Hepatocyte (in vitro differentiated cells): ENCODE results near the gene OGDHL. TPM values are rescaled to one million over a fixed set of nuclear protein-coding genes. Genes with fewer than 3 reads are reported as not detected.
A peak's percentile ranks its signal among the peaks of the same experiment; 100 is the strongest.

Experiments used
- DNase-seq: peaks from one replicate; pipeline ENCODE4 v3.0.0-alpha.2; 2016; ENCODE audit warnings: low spot score
- H2AFZ ChIP-seq: fragments of 200-600 bp; sonication (generic); 2 replicates; pipeline ENCODE4 v1.6.0; 2016; ENCODE audit warnings: antibody characterized with exemption, mild to moderate bottlenecking
- H3K27ac ChIP-seq: fragments of 200-600 bp; sonication (generic); 2 replicates; pipeline ENCODE4 v1.5.1; 2016; ENCODE audit warnings: mild to moderate bottlenecking
- H3K27me3 ChIP-seq: fragments of 200-600 bp; sonication (generic); 2 replicates; pipeline ENCODE4 v1.6.1; 2016
- H3K36me3 ChIP-seq: fragments of 200-600 bp; sonication (generic); replicated peaks from 2 replicates; pipeline ENCODE4 v1.5.1; 2016; ENCODE audit warnings: low read depth; ENCODE audit not compliant: insufficient read depth
- H3K4me1 ChIP-seq: fragments of 200-600 bp; sonication (generic); 2 replicates; pipeline ENCODE4 v1.5.1; 2016; ENCODE audit warnings: mild to moderate bottlenecking, moderate library complexity; ENCODE audit not compliant: insufficient read depth
- H3K4me2 ChIP-seq: fragments of 200-600 bp; sonication (generic); 2 replicates; pipeline ENCODE4 v1.6.0; 2016
- H3K4me3 ChIP-seq: fragments of 200-600 bp; sonication (generic); 2 replicates; pipeline ENCODE4 v1.5.1; 2016; ENCODE audit warnings: mild to moderate bottlenecking
- H3K79me2 ChIP-seq: fragments of 200-600 bp; sonication (generic); 2 replicates; pipeline ENCODE4 v1.6.0; 2017; ENCODE audit warnings: mild to moderate bottlenecking
- H3K9me2 ChIP-seq: fragments of 200-600 bp; sonication (generic); replicated peaks from 2 replicates; pipeline ENCODE4 v1.6.0; 2017; ENCODE audit warnings: mild to moderate bottlenecking; ENCODE audit not compliant: insufficient read depth
- H3K9me3 ChIP-seq: fragments of 200-600 bp; sonication (generic); 2 replicates; pipeline ENCODE4 v1.5.1; 2016; ENCODE audit warnings: low read depth, mild to moderate bottlenecking
- H4K20me1 ChIP-seq: fragments of 200-600 bp; sonication (generic); 2 replicates; pipeline ENCODE4 v1.6.0; 2016; ENCODE audit warnings: mild to moderate bottlenecking; ENCODE audit not compliant: insufficient read depth, poor library complexity, severe bottlenecking
- CTCF ChIP-seq: fragments of 200-600 bp; sonication (generic); IDR thresholded peaks from 2 replicates; pipeline ENCODE4 v1.5.1; 2016; ENCODE audit warnings: antibody characterized with exemption, mild to moderate bottlenecking; ENCODE audit not compliant: poor library complexity
- EZH2 ChIP-seq: fragments of 200-600 bp; sonication (generic); IDR thresholded peaks from 2 replicates; pipeline ENCODE4 v1.6.1; 2016; ENCODE audit warnings: antibody characterized with exemption, mild to moderate bottlenecking, borderline replicate concordance
- EZH2phosphoT487 ChIP-seq: fragments of 200-600 bp; sonication (generic); IDR thresholded peaks from one replicate; pipeline ENCODE4 v1.6.1; 2018; ENCODE audit warnings: antibody characterized with exemption, mild to moderate bottlenecking, low read depth, moderate library complexity; ENCODE audit not compliant: unreplicated experiment, severe bottlenecking
- WGBS: methylation state at CpG from one replicate; pipeline ENCODE4 v1.1.6; 2016; ENCODE audit warnings: low lambda C conversion rate; ENCODE audit errors: missing lambda C conversion rate; 5-methylcytosine and 5-hydroxymethylcytosine counted together
- polyA plus RNA-seq: library from polyadenylated mRNA; unstranded; fragments of >200 nt; fragmentation: Nextera tagmentation; extraction: Ambion mirVana; gene quantifications from 2 replicates; pipeline ENCODE4 v1.2.1, GENCODE V29; 2016
- total RNA-seq: library from RNA; depleted of rRNA; stranded (reverse); fragments of >200 nt; gene quantifications from 2 replicates; pipeline ENCODE4 v1.2.3, GENCODE V29; 2014

The OGDHL gene
- total RNA-seq (9.5 and 12.9 TPM in 2 replicates), polyA plus RNA-seq (8.0 and 9.3 TPM in 2 replicates)

GRCh38 chr10:49761789-49762565 lies at the start of gene OGDHL:
OGDHL (minus strand) TSS chr10:49762323; CDS start chr10:49758592, 3,731 bp downstream.
- no peaks in the 10 kb centered on the region for H3K36me3 ChIP-seq
- 2% methylated on average over 60 of the region's 81 CpGs for WGBS
- peak within 1 kb of the TSS; percentile 97 for H3K4me2 ChIP-seq
- H3K27me3 ChIP-seq = peaks cover 4% of the 10 kb centered on the region
- no peaks in the 10 kb centered on the region for H3K9me3 ChIP-seq
- H3K79me2 ChIP-seq = no peaks in the 10 kb centered on the region
- peak within 1 kb of the TSS; percentile 84 for H3K4me3 ChIP-seq
- no peaks in the 10 kb centered on the region for H4K20me1 ChIP-seq
- no peaks in the 10 kb centered on the region for H3K4me1 ChIP-seq
- peak; percentile 92 for DNase-seq
- H3K27ac ChIP-seq = no peak within 1 kb of the TSS
- no peak for TF ChIP-seq CTCF
- TF ChIP-seq EZH2 = no peak
- TF ChIP-seq EZH2phosphoT487 = no peak
- H3K9me2 ChIP-seq = no peaks in the 10 kb centered on the region
- H2AFZ ChIP-seq = peak within 1 kb of the TSS; percentile 74

- no peaks in the 10 kb centered on the region for H3K79me2 ChIP-seq
- no peaks in the 10 kb centered on the region for H3K27me3 ChIP-seq
- peaks cover 6% of the 10 kb centered on the region for H3K9me3 ChIP-seq
- DNase-seq = no peak
- H3K4me3 ChIP-seq = no peak overlapping the region
- no peaks in the 10 kb centered on the region for H3K9me2 ChIP-seq
- H3K36me3 ChIP-seq = no peaks in the 10 kb centered on the region
- no peak overlapping the region for H3K27ac ChIP-seq
- H2AFZ ChIP-seq = no peak overlapping the region
- WGBS = 94% methylated on average over 2 of the region's 2 CpGs
- TF ChIP-seq EZH2 (no peak), EZH2phosphoT487 (no peak), CTCF (no peak)
- H4K20me1 ChIP-seq = no peaks in the 10 kb centered on the region
- H3K4me2 ChIP-seq = no peak overlapping the region
- no peaks in the 10 kb centered on the region for H3K4me1 ChIP-seq
Measured at GRCh38 chr10:49803988-49804387, 41.9 kb upstream of the OGDHL start.

DNA sequence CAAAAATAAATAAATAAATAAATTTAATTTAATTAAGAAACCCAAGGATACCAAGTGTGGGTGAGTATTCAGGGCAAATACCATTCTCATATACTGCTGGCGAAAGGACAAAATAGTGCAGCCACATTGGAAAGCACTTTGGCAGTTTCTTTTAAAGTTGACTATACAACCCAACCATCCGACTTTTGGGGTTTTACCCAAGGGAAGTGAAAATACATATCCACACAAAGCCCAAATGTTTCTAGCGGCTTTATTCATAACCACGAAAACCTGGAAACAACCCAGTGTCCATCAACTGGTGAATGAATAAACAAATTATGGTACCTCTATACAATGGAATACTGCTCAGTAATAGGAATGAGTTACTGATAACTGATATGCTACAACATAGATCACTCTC lies 36.2 kb upstream of the OGDHL start:
- Histone ChIP-seq H2AFZ (no peak overlapping the region), H3K27ac (no peak overlapping the region), H3K4me1 (no peaks in the 10 kb centered on the region), H3K9me2 (no peaks in the 10 kb centered on the region), H3K79me2 (no peaks in the 10 kb centered on the region), H3K9me3 (no peaks in the 10 kb centered on the region), H3K4me3 (no peak overlapping the region), H4K20me1 (no peaks in the 10 kb centered on the region), H3K4me2 (no peak overlapping the region), H3K36me3 (no peaks in the 10 kb centered on the region), H3K27me3 (no peaks in the 10 kb centered on the region)
- TF ChIP-seq EZH2phosphoT487 (no peak), CTCF (no peak), EZH2 (no peak)
- 93% methylated on average over 4 of the region's 4 CpGs for WGBS
- no peak for DNase-seq
